OCI-LY7 (cell line): Measurements from ENCODE around the gene KAZN. TPM values are rescaled to one million over a fixed set of nuclear protein-coding genes. Genes with fewer than 3 reads are reported as not detected.

Experiments
- BruUV-seq: library from RNA; stranded (reverse); fragments of 400-500 nt; replicated peaks from 2 replicates; lab custom pipeline; 2021; lab: Mats Ljungman, UMichigan
- CTCF ChIA-PET: fragments of 300-600 bp; sonication (Branson Sonifier 250); formaldehyde crosslinking; loops from one replicate; lab custom pipeline; 2022; ENCODE audit warnings: antibody characterized with exemption; ENCODE audit not compliant: unreplicated experiment; lab: Charles Lee
- POLR2A ChIA-PET: fragments of 300-600 bp; sonication (Branson Sonifier 250); formaldehyde crosslinking; loops from one replicate; lab custom pipeline; 2022; ENCODE audit warnings: antibody characterized with exemption; lab: Charles Lee
- DNase-seq: peaks from one replicate; pipeline ENCODE4 v3.0.0-alpha.2; 2015; ENCODE audit warnings: low spot score
- H2AFZ ChIP-seq: fragments of 200-600 bp; sonication (generic), shearing (Covaris generic); 2 replicates; pipeline ENCODE4 v1.6.1; 2014; ENCODE audit warnings: mild to moderate bottlenecking, antibody characterized with exemption, low read length, moderate library complexity
- H3K27ac ChIP-seq: fragments of 200-600 bp; sonication (generic); 2 replicates; pipeline ENCODE4 v1.5.1; 2014; ENCODE audit warnings: mixed run types, low read depth, mild to moderate bottlenecking, moderate library complexity, low read length, inconsistent platforms; ENCODE audit not compliant: poor library complexity, severe bottlenecking
- H3K36me3 ChIP-seq: fragments of 200-600 bp; sonication (generic); 2 replicates; pipeline ENCODE4 v1.6.1; 2014; ENCODE audit warnings: mild to moderate bottlenecking, antibody characterized with exemption, low read length, moderate library complexity, mixed read lengths; ENCODE audit not compliant: insufficient read depth
- H3K4me1 ChIP-seq: fragments of 200-600 bp; sonication (generic); 2 replicates; pipeline ENCODE4 v1.5.1; 2014; ENCODE audit warnings: mild to moderate bottlenecking, low read length; ENCODE audit not compliant: insufficient read depth, poor library complexity, severe bottlenecking
- H3K4me2 ChIP-seq: fragments of 200-600 bp; sonication (generic); 2 replicates; pipeline ENCODE4 v1.6.1; 2014; ENCODE audit warnings: mild to moderate bottlenecking, low read length
- H3K4me3 ChIP-seq: fragments of 200-600 bp; sonication (generic); 2 replicates; pipeline ENCODE4 v1.5.1; 2014; ENCODE audit warnings: mild to moderate bottlenecking, low read depth, low read length; ENCODE audit not compliant: poor library complexity, severe bottlenecking
- H3K79me2 ChIP-seq: fragments of 200-600 bp; sonication (generic); 2 replicates; pipeline ENCODE4 v1.6.1; 2016; ENCODE audit warnings: low read depth, mild to moderate bottlenecking, low read length, moderate library complexity, mixed read lengths; ENCODE audit not compliant: insufficient read depth
- H3K9me2 ChIP-seq: fragments of 200-600 bp; sonication (generic); 2 replicates; pipeline ENCODE4 v1.6.1; 2016; ENCODE audit warnings: mild to moderate bottlenecking, low read length, mixed read lengths; ENCODE audit not compliant: insufficient read depth
- H3K9me3 ChIP-seq: fragments of 200-600 bp; sonication (generic); 2 replicates; pipeline ENCODE4 v1.6.1; 2014; ENCODE audit warnings: mild to moderate bottlenecking, mixed run types, low read length, mixed read lengths
- H4K20me1 ChIP-seq: fragments of 200-600 bp; sonication (generic); 2 replicates; pipeline ENCODE4 v1.6.1; 2014; ENCODE audit warnings: mild to moderate bottlenecking, antibody characterized with exemption, low read length, moderate library complexity, mixed read lengths; ENCODE audit not compliant: insufficient read depth
- EZH2phosphoT487 ChIP-seq: fragments of 200-600 bp; sonication (generic); IDR thresholded peaks from 2 replicates; pipeline ENCODE4 v1.6.1; 2018; ENCODE audit warnings: low read depth, borderline replicate concordance, mild to moderate bottlenecking, mixed run types, antibody characterized with exemption, low read length, moderate library complexity, mixed read lengths
- intact Hi-C: fragments of 100-400 bp; cut with micrococcal nuclease; formaldehyde crosslinking; loops from one replicate; pipeline ENCODE4 v1.10.0; 2022; ENCODE audit not compliant: unreplicated experiment
- total RNA-seq, 2 experiments: library from RNA; depleted of rRNA in 1 of 2; stranded (reverse); fragments of >200 nt in 1 of 2; shearing (Covaris generic) in 1 of 2; gene quantifications; 2 replicates each; pipeline ENCODE4 v1.2.3, GENCODE V29; 2014 to 2022
- TF ChIP-seq, protein P1 (sequence below): fragments of 200-600 bp; sonication (generic); conservative IDR thresholded peaks from 2 replicates; pipeline ENCODE4 v1.5.1; 2014; ENCODE audit warnings: mild to moderate bottlenecking, antibody characterized with exemption, low read length, moderate library complexity, mixed read lengths

KAZN gene
- total RNA-seq, 2 experiments from 2014 or later, result 0.40 to 2.4 TPM

DNA sequence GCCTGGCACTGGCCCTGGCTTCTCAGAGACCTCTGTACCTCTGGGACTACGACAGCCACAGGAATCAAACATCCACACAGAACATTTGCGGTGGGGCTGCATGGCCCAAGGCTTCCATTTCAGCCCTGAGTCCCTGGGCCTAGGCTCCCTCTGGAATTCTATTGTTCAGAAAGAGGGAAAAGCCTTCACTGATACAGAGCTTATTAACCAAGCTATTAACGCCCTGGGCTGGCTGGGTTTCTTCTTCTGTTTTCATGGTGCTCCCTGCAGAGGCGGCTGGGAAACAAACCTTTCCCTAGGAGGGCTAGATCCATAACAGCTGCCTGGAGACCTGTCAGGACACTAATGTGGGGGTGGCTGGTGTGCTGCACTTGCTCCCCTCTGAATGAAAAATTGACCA lies 88.2 kb downstream of the KAZN start:
- CTCF ChIA-PET, result no interaction called here
- no peaks in the 10 kb centered on the region for H4K20me1 ChIP-seq
- H3K9me3 ChIP-seq, result peaks cover 18% of the 10 kb centered on the region; the same call in 1 of the 2 replicates
- intact Hi-C loops, result no loop called here
- H3K4me3 ChIP-seq, result no peak overlapping the region
- no peak for TF ChIP-seq EZH2phosphoT487
- no peak overlapping the region for H3K27ac ChIP-seq
- no peaks in the 10 kb centered on the region for H3K4me1 ChIP-seq
- no TSS peak for BruUV-seq
- POLR2A ChIA-PET, result interaction anchor here (0.8 kb wide), 1 partner anchor 45 kb away, joined by 3 read pairs; no protein-coding TSS in a partner anchor
- no peaks in the 10 kb centered on the region for H3K79me2 ChIP-seq
- no peaks in the 10 kb centered on the region for H3K9me2 ChIP-seq
- peaks cover 6% of the 10 kb centered on the region; the same call in 1 of the 2 replicates for H3K36me3 ChIP-seq
- no peak overlapping the region for H3K4me2 ChIP-seq
- DNase-seq, result no peak
- H2AFZ ChIP-seq, result no peak overlapping the region

DNA sequence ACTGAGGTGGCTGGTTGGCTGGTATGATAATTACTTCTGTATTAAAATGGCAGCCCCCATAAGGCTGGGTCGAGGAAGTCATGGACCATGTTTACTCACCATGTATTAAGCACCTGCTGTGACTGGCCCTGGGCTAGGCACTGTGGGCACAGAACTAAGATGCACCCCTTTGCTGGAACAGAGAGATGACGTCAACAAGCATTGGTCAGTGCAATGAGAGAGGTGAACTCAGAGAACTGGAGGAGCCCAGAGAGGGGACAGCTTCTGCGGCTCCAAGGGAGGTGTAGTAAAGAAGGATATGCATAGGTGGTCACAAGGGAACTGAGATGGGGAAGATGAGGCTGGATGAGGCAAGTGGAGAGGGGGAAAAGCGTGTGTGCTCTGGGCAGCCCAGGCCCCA lies 88.7 kb downstream of the KAZN start:
- no TSS peak for BruUV-seq
- CTCF ChIA-PET, result no interaction called here
- no peaks in the 10 kb centered on the region for H3K79me2 ChIP-seq
- DNase-seq, result no peak
- POLR2A ChIA-PET, result no interaction called here
- H2AFZ ChIP-seq, result no peak overlapping the region
- TF ChIP-seq, protein P1, sequence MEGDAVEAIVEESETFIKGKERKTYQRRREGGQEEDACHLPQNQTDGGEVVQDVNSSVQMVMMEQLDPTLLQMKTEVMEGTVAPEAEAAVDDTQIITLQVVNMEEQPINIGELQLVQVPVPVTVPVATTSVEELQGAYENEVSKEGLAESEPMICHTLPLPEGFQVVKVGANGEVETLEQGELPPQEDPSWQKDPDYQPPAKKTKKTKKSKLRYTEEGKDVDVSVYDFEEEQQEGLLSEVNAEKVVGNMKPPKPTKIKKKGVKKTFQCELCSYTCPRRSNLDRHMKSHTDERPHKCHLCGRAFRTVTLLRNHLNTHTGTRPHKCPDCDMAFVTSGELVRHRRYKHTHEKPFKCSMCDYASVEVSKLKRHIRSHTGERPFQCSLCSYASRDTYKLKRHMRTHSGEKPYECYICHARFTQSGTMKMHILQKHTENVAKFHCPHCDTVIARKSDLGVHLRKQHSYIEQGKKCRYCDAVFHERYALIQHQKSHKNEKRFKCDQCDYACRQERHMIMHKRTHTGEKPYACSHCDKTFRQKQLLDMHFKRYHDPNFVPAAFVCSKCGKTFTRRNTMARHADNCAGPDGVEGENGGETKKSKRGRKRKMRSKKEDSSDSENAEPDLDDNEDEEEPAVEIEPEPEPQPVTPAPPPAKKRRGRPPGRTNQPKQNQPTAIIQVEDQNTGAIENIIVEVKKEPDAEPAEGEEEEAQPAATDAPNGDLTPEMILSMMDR, result no peak
- no peak for TF ChIP-seq EZH2phosphoT487
- no peak overlapping the region for H3K4me2 ChIP-seq
- no peaks in the 10 kb centered on the region for H3K4me1 ChIP-seq
- H3K4me3 ChIP-seq, result no peak overlapping the region
- H3K27ac ChIP-seq, result no peak overlapping the region
- peaks cover 18% of the 10 kb centered on the region; the same call in 1 of the 2 replicates for H3K9me3 ChIP-seq
- H3K36me3 ChIP-seq, result peaks cover 6% of the 10 kb centered on the region; the same call in 1 of the 2 replicates
- intact Hi-C loops, result no loop called here
- no peaks in the 10 kb centered on the region for H3K9me2 ChIP-seq
- H4K20me1 ChIP-seq, result no peaks in the 10 kb centered on the region

DNA sequence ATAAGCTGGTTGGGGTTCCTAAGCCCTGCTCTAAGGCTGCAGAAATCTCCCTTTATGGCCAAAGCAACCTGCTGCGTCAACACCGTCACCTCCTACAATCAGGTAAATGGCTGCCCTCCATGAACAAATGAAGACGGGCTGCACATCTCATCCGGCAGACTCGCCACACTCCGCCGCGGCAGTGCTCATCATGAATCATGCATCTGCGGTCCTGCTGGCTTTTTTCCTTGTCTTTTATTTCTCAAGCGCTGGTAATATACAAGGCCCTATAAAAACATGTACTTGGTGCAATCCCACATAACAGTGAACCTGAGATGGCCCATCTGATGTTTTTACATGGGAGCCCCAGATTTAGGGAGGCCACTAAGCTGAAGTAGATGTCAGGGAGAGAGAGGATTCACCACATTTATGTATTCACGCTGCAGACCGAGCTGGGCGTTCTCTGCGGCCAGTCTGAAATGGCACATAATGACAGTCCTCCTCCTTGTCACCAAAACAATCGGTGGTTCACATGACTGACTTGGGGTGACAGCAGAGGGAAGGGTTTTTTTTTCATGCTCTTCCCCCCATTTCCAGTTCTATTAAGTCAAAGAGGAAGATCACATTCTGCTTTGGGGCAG lies 91.6 kb downstream of the KAZN start:
- Histone ChIP-seq H4K20me1 (no peaks in the 10 kb centered on the region), H3K4me1 (no peaks in the 10 kb centered on the region), H3K4me3 (no peak overlapping the region), H3K9me3 (peaks cover 6% of the 10 kb centered on the region; the same call in 1 of the 2 replicates), H3K79me2 (no peaks in the 10 kb centered on the region), H2AFZ (no peak overlapping the region), H3K36me3 (no peaks in the 10 kb centered on the region; the same call in 1 of the 2 replicates), H3K27ac (no peak overlapping the region), H3K4me2 (no peak overlapping the region), H3K9me2 (no peaks in the 10 kb centered on the region)
- POLR2A ChIA-PET, result no interaction called here
- DNase-seq, result no peak
- no TSS peak for BruUV-seq
- no peak for TF ChIP-seq EZH2phosphoT487
- intact Hi-C loops, result no loop called here
- CTCF ChIA-PET, result no interaction called here
